COLO668 (cell line): Measurements from ENCODE around the gene KSR2.
A peak's percentile ranks its signal among the peaks of the same experiment; 100 is the strongest.
"Not testable (repeated sequence)": the region's sequence is repeated elsewhere in the genome, so short reads cannot be mapped to it uniquely, and the experiment has no call there.

Experiments used
- DNase-seq: peaks from one replicate; lab custom pipeline; 2025; ENCODE audit not compliant: unreplicated experiment; lab: John Stamatoyannopoulos, UW

Gene KSR2

DNA sequence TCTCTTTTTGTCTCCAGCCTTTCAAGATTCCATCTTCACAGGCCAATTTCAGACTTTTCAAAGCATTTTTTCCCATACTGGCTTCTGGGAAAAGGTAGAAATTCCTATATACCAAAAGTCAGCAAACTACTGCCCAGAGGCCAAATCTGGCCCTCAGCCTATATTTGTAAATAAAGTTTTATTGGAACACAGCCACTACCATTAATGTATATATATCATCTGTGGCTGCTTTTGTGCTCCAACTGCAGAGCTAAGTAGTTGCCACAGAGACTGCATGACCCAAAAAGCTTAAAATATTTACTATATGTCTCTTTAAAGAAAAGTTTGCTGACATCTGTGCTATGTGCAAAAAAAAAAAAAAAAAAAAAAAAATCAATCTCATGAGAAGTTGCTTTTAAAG lies 76.3 kb downstream of the KSR2 start:
- DNase-seq = no peak

DNA sequence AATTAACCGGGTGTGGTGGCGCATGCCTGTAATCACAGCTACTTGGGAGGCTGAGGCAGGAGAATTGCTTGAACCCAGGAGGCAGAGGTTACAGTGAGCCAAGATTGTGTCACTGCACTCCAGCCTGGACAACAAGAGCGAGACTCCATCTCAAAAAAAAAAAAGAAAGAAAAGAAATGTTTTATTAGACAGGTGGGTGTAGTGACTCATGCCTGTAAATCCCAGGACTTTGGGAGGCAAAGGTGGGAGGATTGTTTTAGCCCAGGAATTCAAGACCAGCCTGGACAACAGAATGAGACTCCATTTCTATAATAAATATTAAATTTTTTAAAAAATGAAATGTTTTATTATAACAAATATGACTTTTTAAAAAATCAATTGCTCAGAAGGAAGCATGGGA lies 77.5 kb downstream of the KSR2 start:
- not testable (repeated sequence) for DNase-seq

DNA sequence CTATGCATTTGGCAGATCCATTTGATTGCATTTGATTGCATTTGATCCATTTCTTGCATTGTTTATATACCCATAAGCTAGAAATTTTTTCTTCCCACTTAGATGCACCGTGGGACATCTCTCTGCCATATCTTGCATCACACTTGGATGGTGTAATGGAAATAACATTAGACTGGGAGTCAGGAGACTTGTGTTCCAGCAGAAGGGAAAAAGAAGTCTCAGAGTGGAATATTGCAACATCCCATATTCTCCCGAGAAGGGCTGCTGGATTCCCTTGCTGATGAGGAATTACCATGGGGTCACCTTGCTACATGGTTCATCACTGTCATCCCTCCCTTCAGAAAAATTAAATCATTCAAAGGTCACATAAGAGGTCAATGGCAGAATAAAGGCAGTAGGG lies 78.1 kb downstream of the KSR2 start:
- DNase-seq = no peak

DNA sequence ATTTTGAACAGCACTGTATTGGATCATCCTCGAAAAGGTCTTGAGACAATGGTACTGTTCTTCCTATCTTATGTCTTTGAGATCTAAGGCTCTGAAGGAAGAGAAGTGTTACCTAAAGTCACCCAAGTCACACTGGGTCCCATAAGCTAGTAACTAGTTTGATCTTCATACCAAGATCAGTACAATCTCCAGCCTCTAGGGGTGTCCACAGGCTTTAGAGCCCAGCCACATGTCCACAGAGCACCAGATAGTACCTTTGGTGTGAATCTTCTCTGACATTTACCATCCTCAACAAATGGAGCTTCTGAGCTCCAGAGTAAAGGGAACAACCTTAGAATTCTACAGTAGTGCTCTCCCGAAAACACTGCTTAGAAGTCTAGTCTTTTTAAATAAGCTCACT lies 78.7 kb downstream of the KSR2 start:
- no peak for DNase-seq

DNA sequence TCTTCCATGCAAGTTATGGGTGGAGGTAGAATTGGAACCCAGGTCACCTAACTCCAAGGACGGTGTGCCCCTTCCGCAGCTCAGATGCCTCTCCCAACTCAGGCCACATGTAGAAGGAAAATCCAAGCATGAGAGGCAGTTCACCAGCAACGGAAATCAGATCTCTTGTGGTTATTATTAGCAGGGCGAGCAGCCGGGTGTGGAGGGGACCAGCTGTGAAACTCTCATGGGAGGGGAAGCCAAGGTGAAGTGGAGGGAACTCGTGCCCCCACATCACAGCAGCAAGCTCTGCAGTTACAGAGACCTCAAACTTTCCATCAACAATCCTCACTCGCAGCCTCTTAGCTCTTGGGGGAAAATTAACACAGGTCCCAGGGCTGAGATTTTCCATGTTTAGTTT lies 79.7 kb downstream of the KSR2 start:
- DNase-seq = no peak

DNA sequence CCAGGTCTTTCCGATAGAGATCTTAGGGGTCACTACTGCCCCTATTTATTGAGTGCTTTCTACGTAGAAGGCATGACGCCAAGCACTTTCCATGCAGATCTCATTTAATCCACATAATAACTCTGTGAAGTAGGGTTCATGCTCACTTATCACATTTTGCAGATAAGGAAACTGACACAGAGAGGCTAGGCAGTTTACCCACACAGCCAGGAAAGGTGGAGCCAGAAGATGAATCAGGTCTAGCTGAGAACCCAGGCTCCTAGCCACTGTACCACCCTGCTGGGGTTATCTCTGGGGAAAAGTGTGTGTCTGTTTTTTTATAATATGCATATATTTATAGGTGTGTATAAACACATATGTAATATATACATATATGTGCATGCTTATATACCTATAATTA lies 83.6 kb downstream of the KSR2 start:
- DNase-seq = no peak

DNA sequence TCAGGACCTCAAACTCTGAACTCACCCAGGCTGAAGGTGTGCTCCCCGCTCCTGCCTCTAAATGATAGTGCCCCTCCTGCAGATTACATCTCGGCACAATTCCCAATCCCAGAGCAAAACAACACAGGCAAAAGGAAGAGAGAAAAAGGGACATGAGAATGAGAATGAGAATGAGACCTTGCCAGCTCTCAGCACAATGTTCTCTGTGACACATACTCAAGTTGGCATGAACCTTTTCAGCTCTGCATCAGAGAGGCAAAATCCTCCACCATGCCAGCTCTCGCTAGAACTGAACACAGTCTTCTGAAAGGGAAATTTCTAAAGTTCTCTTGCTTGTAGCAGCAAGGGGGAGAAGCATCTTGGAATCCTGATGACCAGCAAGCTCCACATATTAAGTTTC lies 84.6 kb downstream of the KSR2 start:
- no peak for DNase-seq

DNA sequence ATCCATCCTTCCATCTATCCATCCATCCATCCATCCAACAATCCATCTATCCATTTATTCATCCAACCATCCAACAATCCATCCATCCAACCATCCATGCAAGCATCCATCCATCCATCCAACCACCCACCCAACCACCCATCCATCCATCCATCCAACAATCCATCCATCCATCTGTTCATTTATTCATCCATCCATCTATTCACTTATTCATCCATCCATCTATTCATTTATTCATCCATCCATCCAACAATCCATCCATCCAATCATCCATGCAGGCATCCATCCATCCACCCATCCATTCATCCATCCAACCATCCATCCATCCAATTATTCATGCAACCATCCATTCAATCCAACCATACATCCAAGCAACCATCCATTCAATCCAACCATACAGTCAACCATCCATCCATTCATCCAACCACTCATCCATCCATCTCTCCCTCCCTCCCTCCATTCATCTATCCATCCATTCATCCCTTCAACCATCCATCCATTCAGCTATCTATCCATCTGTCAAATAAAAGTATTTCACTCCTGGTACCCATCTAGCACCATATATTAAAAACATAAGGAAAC lies 86.1 kb downstream of the KSR2 start:
- DNase-seq = no peak

DNA sequence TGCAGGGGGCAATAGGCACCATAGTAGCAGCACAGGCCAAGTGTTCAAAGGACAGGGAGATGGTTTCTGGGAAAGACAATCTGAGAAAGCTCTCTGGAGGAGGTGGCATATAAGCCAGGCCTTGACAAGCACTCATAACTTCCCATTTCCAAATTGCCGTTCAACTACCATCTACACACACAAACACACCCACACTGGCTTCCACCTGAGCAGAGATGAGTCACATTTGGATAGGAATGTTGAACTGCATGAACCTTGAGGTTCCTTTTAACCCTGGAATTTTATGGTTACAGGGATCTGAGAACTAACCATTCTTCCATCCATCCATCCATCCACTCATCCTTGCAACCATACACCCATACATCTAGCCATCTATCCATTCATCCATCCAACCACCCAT lies 86.6 kb downstream of the KSR2 start:
- DNase-seq = no peak

DNA sequence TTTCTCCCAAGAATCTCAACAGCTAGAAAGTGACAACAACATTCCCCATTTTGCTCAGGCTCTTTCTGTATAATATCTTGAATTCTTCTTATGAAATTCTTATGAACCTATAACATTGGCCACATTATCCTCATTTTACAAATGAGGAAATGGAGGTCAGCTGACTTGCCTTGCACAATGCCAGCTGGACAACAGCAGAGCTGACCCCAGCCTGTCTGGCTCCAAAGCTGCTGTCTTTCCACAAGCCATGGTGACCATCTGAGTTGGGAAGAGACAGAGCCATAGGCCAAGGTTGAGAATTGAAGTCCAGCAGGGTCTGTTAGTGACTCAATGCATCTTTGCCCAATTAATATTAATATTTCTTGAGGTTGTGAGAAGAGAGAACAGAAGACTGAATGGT lies 87.3 kb downstream of the KSR2 start:
- no peak for DNase-seq

DNA sequence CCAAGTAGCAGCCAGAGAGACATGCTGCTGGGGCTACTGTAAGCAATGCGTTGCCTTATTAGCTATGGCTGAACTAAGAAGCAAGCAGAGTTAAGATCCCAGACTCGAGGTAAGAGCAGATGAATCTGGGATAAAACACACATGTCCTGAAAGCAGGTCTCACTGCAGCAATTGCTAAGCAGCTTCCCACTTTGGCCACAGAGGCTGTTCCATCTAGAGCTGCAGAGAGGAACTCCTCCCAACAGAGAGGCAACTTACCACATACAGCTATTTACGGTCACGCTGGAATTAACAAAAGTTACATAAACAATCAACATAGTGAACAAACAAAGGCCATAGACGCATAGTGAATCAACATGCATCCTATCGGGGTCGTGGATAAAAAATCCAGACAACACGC lies 90.2 kb downstream of the KSR2 start:
- DNase-seq = no peak

DNA sequence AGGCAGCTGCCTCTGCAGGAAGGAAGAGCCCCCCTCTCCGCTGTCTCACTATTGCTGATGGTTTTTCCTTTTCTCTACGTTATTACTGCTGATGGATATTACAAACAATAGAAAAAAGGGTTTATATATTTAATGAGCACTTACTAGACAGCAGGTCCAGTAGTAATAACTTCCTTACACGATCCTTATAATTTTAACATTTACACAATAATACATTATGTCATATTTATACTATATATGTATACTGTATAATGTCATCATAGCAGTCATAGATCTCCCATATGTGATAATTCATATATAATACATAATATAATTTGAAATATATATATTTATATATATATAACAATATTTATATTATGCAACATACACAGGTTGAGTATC lies 92.4 kb downstream of the KSR2 start:
- no peak for DNase-seq

DNA sequence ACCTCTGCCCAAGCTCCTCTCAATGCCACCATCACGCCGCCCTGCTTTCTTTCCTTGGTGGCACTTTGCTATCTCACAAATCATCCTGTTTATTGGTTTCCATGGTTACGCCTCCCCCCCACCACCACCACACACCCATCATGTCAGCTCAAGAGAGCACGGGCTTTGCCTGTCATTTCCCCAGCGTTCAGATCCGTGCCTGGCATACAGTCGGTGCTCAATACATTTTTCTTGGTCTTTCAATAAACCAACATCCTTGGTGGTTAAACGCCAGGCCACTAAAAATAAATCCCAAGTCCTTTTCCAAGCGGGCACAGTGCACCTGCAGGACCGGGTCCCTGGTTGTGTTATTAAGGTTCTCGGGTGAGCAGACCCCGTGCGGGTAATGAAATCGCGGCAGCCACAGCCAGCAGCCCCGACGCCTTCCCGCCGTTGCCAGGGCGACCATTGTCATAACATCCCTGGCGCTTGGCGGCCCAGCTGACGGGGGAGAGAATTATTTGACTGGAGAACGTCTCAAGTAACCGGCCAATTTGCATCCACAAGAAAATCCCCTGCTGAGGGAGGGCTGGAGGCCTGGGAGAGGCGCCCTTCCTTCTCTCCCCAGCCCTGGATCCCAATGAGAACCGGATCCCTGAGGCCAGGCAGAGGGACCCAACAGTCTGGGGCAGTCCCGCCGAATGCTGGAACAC lies 92.9 kb downstream of the KSR2 start:
- peak; percentile 88 for DNase-seq

DNA sequence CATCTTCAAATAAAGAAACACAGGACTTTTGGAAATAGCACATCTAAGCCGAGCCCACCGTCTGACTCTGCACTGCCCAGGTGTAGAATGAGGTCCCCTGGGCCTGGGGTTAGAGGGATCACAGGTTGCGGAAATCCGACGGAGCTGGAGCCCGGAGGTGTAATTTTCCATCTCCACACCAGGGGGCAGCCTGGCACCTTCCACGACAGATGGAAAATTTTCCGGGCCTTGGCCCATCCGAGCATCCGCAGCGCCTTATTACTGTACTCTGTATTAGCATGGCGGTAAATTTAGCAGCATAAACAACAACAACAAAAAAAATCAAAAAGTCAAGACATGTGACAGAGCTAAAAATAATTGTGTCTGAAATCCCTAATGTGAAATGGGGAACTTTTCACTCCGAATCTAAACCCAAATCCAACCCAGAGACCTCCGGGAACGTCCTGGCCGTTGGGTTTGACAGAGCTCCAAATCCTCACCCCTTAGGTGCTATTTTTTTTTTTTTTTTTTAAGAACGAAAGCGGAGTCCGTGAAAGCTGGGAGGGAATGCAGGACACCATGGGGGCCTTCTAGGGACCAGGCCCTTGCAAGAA lies 93.9 kb downstream of the KSR2 start:
- DNase-seq = peak; percentile 79

DNA sequence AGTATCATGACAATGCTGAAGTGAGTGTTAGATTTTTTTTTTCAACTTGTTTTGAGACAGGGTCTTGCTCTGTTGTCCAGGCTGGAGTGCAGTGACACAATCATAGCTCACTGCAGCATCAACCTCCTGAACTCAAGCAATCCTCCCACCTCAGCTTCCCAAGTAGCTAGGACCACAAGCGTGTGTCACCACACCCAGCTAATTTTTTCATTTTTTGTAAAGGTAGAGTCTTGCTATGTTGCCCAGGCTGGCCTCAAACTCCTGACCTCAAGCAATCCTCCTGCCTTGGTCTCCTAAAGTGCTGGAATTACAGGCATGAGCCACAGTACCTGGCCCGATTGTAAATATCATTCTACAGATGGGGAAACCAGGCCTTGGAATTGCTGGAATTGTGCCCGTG lies 94.6 kb downstream of the KSR2 start:
- DNase-seq = not testable (repeated sequence)

DNA sequence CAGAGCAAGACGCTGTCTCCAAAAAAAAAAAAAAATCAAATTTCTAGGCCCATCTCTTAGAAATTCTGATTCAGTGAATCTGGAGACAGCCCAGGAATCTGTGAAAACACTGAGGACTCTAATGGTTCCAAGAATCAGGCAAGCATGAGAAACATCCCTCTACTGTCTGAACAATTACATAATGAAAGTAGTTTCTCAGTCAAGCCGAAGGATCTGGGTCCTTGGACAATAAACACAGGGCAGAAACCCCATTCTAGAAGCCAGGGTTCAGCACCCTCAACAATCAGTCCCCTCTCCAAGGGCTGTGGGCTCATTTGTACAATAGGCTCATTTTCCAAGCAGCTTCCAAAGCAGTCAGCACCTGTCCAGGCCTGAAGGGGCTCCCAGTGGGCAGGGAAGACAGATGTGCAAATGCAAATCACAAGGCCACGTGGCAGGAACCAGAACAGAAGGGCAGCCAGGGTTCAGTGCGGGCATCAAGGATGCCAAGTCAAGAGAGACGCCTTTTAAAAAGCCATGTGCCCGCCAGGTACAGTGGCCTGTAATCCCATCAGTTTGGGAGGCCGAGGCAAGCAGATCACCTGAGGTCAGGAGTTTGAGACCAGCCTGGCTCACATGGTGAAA lies 96.1 kb downstream of the KSR2 start:
- no peak for DNase-seq

DNA sequence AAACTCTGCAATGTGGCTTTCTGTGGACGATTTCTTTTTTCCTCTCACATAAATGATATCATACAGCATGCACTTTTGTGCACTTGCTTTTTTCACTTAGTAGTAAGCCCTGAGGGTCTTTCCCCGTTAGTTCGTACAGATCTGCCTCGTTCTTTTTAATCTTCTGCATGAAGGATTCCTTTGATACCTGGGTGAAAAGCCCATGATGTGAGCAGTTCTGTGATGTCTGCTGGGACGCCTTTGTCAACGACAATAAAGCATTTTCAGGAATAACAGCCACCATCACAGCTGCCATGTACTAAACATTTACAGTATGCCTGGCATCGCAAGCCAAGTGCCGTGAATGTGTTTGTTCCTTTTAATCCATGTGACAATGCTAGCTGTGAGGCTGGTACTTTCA lies 99.2 kb downstream of the KSR2 start:
- DNase-seq = no peak

DNA sequence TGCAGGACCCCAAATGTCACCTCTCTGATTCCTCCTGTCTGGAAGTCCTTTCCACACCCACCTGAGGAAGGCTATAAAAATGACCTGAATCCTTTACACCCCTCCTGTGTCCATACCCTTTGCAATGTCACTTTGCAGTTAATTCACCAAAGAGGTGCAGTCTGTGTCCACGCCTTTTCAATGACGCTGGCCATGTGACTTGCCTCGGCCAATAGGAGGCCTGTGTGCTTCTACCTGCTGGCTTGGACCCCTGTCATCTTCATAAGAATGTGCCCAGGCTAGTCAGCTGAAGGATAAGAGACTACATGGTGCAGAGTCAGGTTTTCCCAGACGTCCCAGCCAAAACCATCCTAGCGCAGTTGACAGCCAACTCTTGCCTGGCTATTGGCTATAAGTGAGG lies 101.4 kb downstream of the KSR2 start:
- DNase-seq = no peak

DNA sequence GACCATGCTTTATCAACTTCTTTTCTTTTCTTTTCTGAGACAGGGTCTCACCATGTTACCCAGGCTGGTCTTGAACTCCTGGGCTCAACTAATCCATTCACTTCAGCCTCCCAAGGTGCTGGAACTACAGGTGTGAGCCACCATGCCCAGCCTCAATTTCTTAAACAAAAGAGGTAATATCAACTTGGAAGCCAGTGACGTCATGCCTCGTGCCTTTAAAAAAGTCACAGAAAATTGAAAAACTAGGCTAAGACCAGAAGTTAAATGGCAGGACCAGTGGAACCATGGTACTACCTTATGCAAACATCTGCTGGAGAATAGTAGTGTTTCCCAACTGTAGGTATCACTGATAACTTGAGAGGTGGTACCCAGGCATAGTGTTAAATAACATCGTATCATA lies 103.3 kb downstream of the KSR2 start:
- no peak for DNase-seq

DNA sequence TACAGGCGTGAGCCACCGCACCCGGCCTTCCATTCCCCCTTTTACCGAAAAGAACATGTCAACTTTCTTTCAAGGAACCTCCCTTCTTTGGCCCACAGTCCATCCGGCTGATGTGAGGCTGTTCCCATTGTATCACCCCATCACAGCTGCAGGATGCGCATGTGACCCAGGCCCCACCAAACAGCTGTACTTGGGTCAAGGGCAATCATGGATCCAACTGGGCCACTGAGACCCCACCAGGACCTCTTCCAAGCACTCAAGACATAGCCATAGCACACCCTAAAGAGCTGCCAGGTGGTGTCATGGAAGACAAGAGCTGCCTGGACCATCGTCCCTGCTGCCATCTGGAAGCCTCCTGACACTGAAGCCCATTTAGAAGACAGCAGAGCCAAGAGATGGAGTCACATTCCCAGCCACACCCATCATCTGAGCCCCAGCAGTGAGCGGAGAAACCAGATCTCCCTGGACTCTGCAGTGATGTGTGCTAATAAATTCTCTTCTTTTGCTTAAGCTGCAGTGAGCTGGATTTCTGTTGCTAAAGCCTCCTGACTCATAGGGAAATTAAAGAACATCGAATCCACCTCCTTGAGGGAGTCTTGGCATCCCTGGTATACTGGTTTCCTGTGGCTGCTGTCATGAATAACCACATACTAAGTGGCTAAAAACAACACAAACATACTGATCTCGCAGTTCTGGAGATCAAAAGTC lies 105.6 kb downstream of the KSR2 start:
- no peak for DNase-seq

DNA sequence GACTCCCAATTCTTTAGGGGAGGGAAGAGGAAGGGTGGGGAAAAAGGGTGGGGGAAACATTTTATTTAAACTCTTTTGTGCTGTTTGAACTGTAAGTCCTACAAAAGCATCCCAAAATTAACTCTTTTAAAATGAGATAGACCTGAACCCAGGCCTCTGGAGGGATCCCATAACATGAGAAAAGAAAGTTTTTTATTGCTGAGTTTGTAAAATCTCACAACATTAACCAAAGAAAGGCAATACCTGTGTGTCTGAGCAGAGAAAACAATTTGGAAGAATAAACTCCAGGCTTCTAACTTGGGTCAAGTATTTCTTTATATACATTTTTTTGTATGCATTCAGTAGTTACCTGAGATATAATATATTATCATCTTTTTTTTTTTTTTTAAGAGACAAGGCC lies 107.1 kb downstream of the KSR2 start:
- DNase-seq = no peak

DNA sequence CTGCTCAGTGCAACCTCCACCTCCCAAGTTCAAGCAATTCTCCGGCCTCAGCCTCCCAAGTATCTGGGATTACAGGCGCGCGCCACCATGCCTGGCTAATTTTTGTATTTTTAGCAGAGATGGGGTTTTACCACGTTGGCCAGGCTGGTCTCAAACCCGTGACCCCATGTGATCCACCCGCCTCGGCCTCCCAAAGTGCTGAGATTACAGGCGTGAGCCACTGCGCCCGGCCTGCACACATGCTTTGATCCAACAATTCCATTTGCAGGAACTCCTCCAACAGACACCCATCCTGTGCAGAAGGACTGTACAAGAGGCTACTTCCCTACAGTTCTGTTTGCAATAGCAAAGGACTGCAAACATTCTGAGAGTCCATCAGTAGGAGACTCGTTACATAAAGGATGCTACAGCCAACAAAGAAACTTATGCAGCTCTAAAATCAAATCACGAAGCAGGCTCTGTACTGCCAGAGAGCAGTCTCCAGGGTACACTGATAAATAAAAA lies 108.0 kb downstream of the KSR2 start:
- DNase-seq = not testable (repeated sequence)
